ENCODE measurements around the gene ARHGEF17.
A peak's percentile ranks its signal among the peaks of the same experiment; 100 is the strongest.

The ARHGEF17 gene

DNA sequence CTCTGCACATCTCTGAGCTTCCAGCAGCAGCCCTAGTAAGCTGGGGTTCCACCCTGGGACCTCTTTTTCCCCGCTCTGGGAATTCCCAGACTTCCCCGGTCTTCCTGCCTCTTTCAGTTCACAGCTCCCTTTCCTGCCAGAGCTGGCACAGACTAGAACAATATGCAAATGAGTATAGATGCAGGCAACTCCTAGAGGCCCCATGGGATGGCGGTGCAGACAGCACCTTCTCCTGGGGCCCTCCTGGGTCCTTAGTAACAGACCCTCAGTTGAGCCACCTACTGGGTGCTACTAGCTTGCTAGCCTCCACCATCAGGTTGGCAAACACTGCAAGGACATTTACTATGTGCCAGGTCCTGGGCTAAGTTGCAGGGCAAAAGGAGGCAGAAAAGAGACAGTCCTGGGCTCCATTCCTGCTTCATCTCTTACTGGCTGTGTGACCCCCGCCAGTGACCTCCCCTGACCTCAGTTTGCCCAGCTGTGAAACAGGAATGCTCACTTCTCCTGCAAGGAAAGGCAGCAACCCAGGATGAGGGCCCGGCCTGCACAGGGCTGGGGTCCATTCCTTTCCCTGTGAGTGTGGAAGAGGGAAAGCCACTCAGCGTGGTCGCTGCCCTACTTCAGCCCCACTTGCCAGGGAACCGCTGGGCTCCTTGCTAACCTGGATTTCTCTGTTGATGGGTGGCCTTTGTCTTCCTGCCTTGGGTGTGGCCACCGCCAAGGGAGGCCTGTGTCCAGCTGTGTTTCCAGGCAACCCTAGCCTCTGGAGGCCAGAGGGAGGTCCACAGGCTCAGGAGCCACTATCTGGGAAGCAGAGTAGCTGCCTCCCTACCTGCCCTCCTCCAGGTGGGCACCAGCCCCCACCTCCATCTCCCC, 75.4 kb downstream of the ARHGEF17 start:
- no peak for TF ChIP-seq EZH2 (optimal IDR thresholded peaks at IDR 0.05; ENCODE audit: low read depth, low read length)
- TF ChIP-seq EZH2phosphoT487 (IDR thresholded peaks at IDR 0.05; ENCODE audit: low read length) = no peak
- TF ChIP-seq, protein P1, sequence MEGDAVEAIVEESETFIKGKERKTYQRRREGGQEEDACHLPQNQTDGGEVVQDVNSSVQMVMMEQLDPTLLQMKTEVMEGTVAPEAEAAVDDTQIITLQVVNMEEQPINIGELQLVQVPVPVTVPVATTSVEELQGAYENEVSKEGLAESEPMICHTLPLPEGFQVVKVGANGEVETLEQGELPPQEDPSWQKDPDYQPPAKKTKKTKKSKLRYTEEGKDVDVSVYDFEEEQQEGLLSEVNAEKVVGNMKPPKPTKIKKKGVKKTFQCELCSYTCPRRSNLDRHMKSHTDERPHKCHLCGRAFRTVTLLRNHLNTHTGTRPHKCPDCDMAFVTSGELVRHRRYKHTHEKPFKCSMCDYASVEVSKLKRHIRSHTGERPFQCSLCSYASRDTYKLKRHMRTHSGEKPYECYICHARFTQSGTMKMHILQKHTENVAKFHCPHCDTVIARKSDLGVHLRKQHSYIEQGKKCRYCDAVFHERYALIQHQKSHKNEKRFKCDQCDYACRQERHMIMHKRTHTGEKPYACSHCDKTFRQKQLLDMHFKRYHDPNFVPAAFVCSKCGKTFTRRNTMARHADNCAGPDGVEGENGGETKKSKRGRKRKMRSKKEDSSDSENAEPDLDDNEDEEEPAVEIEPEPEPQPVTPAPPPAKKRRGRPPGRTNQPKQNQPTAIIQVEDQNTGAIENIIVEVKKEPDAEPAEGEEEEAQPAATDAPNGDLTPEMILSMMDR (IDR thresholded peaks at IDR 0.05; ENCODE audit: low read length) = no peak
- H3K36me3 ChIP-seq (replicated peaks; ENCODE audit: insufficient read depth, low read length) = no peaks in the 10 kb centered on the region
- no peak overlapping the region for H2AFZ ChIP-seq (ENCODE audit: low read length)
- no peaks in the 10 kb centered on the region for H3K9me2 ChIP-seq (replicated peaks; ENCODE audit: insufficient read depth, low read length)
- peaks cover 6% of the 10 kb centered on the region; the same call in 1 of the 2 replicates for H4K20me1 ChIP-seq (ENCODE audit: insufficient read depth, low read length)
- peak overlapping the region; percentile 40; the same call in 1 of the 2 replicates for H3K27ac ChIP-seq (ENCODE audit: low read length)
- peak overlapping the region; percentile 8; the same call in 1 of the 2 replicates for H3K4me2 ChIP-seq (ENCODE audit: low read depth, low read length)
- H3K79me2 ChIP-seq (ENCODE audit: low read length) = peaks cover 99% of the 10 kb centered on the region
- no peak overlapping the region for H3K9ac ChIP-seq (ENCODE audit: low read length)
- peaks cover 25% of the 10 kb centered on the region for H3K4me1 ChIP-seq (ENCODE audit: low read length)
- H3K27me3 ChIP-seq (replicated peaks; ENCODE audit: insufficient read depth, low read length) = no peaks in the 10 kb centered on the region
- DNase-seq = no peak
- H3K9me3 ChIP-seq (replicated peaks; ENCODE audit: insufficient read depth, low read length) = no peaks in the 10 kb centered on the region
- H3K4me3 ChIP-seq (ENCODE audit: low read length) = no peak overlapping the region
- H3F3A ChIP-seq (ENCODE audit: insufficient read depth, low read length) = no peaks in the 10 kb centered on the region

DNA sequence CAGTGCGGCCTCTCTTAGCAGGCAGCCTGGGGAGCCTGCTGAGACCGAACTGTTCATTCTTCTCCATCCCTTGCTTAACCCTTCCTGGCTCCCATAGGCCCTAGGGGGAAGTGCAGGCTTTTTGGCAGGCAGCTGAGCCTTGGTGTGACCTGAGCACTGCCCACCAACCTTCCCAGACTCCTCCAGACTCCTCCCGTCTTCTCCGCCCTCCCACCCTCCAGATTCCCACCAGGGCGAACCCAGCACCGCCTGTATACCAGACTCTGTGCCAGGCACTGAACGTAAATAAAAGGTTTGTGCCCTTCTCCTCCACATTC, 76.0 kb downstream of the ARHGEF17 start:
- no peak overlapping the region for H2AFZ ChIP-seq (ENCODE audit: low read length)
- TF ChIP-seq EZH2phosphoT487 (IDR thresholded peaks at IDR 0.05; ENCODE audit: low read length) = no peak
- TF ChIP-seq EZH2 (optimal IDR thresholded peaks at IDR 0.05; ENCODE audit: low read depth, low read length) = no peak
- TF ChIP-seq, protein P1 (IDR thresholded peaks at IDR 0.05; ENCODE audit: low read length) = no peak
- H3K79me2 ChIP-seq (ENCODE audit: low read length) = peaks cover 93% of the 10 kb centered on the region
- no peak for DNase-seq
- H3K9ac ChIP-seq (ENCODE audit: low read length) = no peak overlapping the region
- no peaks in the 10 kb centered on the region for H3F3A ChIP-seq (ENCODE audit: insufficient read depth, low read length)
- no peaks in the 10 kb centered on the region for H3K9me2 ChIP-seq (replicated peaks; ENCODE audit: insufficient read depth, low read length)
- H3K9me3 ChIP-seq (replicated peaks; ENCODE audit: insufficient read depth, low read length) = no peaks in the 10 kb centered on the region
- H3K27me3 ChIP-seq (replicated peaks; ENCODE audit: insufficient read depth, low read length) = no peaks in the 10 kb centered on the region
- H3K27ac ChIP-seq (ENCODE audit: low read length) = no peak overlapping the region
- H3K4me2 ChIP-seq (ENCODE audit: low read depth, low read length) = no peak overlapping the region
- H3K4me3 ChIP-seq (ENCODE audit: low read length) = no peak overlapping the region
- peaks cover 6% of the 10 kb centered on the region; the same call in 1 of the 2 replicates for H4K20me1 ChIP-seq (ENCODE audit: insufficient read depth, low read length)
- no peaks in the 10 kb centered on the region for H3K36me3 ChIP-seq (replicated peaks; ENCODE audit: insufficient read depth, low read length)
- peaks cover 25% of the 10 kb centered on the region for H3K4me1 ChIP-seq (ENCODE audit: low read length)

DNA sequence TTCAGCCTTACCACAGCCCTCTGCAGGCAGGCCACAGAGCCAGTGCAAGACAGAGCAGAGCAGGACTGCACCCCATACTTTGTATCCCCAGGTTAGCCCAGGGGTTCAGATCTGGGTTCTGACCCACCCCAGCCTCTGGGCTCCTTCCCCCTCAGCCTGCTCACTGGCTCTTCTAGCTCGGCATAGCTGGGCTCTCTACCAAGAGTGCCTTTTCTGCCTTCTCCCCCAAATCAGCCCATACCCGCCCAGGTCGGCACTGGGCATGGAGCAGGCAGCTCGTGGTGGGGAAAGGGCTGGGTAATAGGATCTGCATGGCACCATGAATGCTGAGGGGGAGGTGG, 76.4 kb downstream of the ARHGEF17 start:
- Histone ChIP-seq H3K79me2 (ENCODE audit: low read length) (peaks cover 89% of the 10 kb centered on the region), H3K9ac (ENCODE audit: low read length) (no peak overlapping the region), H3K27ac (ENCODE audit: low read length) (no peak overlapping the region), H3K4me1 (ENCODE audit: low read length) (peaks cover 25% of the 10 kb centered on the region), H3F3A (ENCODE audit: insufficient read depth, low read length) (no peaks in the 10 kb centered on the region), H3K36me3 (replicated peaks; ENCODE audit: insufficient read depth, low read length) (no peaks in the 10 kb centered on the region), H3K27me3 (replicated peaks; ENCODE audit: insufficient read depth, low read length) (no peaks in the 10 kb centered on the region), H3K4me2 (ENCODE audit: low read depth, low read length) (no peak overlapping the region), H3K9me3 (replicated peaks; ENCODE audit: insufficient read depth, low read length) (no peaks in the 10 kb centered on the region), H3K4me3 (ENCODE audit: low read length) (no peak overlapping the region), H2AFZ (ENCODE audit: low read length) (no peak overlapping the region), H4K20me1 (ENCODE audit: insufficient read depth, low read length) (peaks cover 6% of the 10 kb centered on the region; the same call in 1 of the 2 replicates), H3K9me2 (replicated peaks; ENCODE audit: insufficient read depth, low read length) (no peaks in the 10 kb centered on the region)
- TF ChIP-seq, protein P1 (IDR thresholded peaks at IDR 0.05; ENCODE audit: low read length) = no peak
- TF ChIP-seq EZH2 (optimal IDR thresholded peaks at IDR 0.05; ENCODE audit: low read depth, low read length) = no peak
- TF ChIP-seq EZH2phosphoT487 (IDR thresholded peaks at IDR 0.05; ENCODE audit: low read length) = no peak
- DNase-seq = no peak

Data from MM.1S (cell line).